ENCODE results near the gene OR14I1.
A peak's percentile ranks its signal among the peaks of the same experiment; 100 is the strongest.

OR14I1 gene

GRCh38 chr1:248704606-248705005, 2.0 kb upstream of the OR14I1 start:
- TF ChIP-seq CTCF (IDR thresholded peaks at IDR 0.05; ENCODE audit: control insufficient read depth, extremely low read depth, insufficient read depth) = no peak
- no peak overlapping the region for H3K4me3 ChIP-seq (ENCODE audit: low read depth, low read length)
- DNase-seq (ENCODE audit: low read depth) = no peak

- peak; percentile 14; the same call in 1 of the 2 replicates for TF ChIP-seq CTCF (IDR thresholded peaks at IDR 0.05; ENCODE audit: control insufficient read depth, extremely low read depth, insufficient read depth)
- no peak for DNase-seq (ENCODE audit: low read depth)
- no peak overlapping the region for H3K4me3 ChIP-seq (ENCODE audit: low read depth, low read length)
Observed at GRCh38 chr1:248703674-248704073, 1.1 kb upstream of the OR14I1 start.

- no peak overlapping the region for H3K4me3 ChIP-seq (ENCODE audit: low read depth, low read length)
- DNase-seq (ENCODE audit: low read depth) = no peak
- no peak for TF ChIP-seq CTCF (IDR thresholded peaks at IDR 0.05; ENCODE audit: control insufficient read depth, extremely low read depth, insufficient read depth)
Observed at GRCh38 chr1:248699099-248699498, 3.5 kb downstream of the OR14I1 start.

- no peak for TF ChIP-seq CTCF (IDR thresholded peaks at IDR 0.05; ENCODE audit: control insufficient read depth, extremely low read depth, insufficient read depth)
- H3K4me3 ChIP-seq (ENCODE audit: low read depth, low read length) = no peak overlapping the region
- no peak for DNase-seq (ENCODE audit: low read depth)
Observed at GRCh38 chr1:248697907-248698306, 4.7 kb downstream of the OR14I1 start.

- no peak for TF ChIP-seq CTCF (IDR thresholded peaks at IDR 0.05; ENCODE audit: control insufficient read depth, extremely low read depth, insufficient read depth)
- no peak overlapping the region for H3K4me3 ChIP-seq (ENCODE audit: low read depth, low read length)
- no peak for DNase-seq (ENCODE audit: low read depth)
Observed at GRCh38 chr1:248696774-248697173, 5.8 kb downstream of the OR14I1 start.

GRCh38 chr1:248696261-248696660, 6.3 kb downstream of the OR14I1 start:
- no peak overlapping the region for H3K4me3 ChIP-seq (ENCODE audit: low read depth, low read length)
- no peak for DNase-seq (ENCODE audit: low read depth)
- peak; percentile 63 for TF ChIP-seq CTCF (IDR thresholded peaks at IDR 0.05; ENCODE audit: control insufficient read depth, extremely low read depth, insufficient read depth)

- DNase-seq (ENCODE audit: low read depth) = no peak
- no peak for TF ChIP-seq CTCF (IDR thresholded peaks at IDR 0.05; ENCODE audit: control insufficient read depth, extremely low read depth, insufficient read depth)
- no peak overlapping the region for H3K4me3 ChIP-seq (ENCODE audit: low read depth, low read length)
Observed at GRCh38 chr1:248695451-248696132, 7.0 kb downstream of the OR14I1 start.
